Activated T-cell treated with anti-CD3 and anti-CD28 coated beads, Interleukin-2, amount 50 U/mL, for 24 hours (primary cell): ENCODE measurements around the gene PDE4B.
A peak's percentile ranks its signal among the peaks of the same experiment; 100 is the strongest.
"Not testable (repeated sequence)": the region's sequence is repeated elsewhere in the genome, so short reads cannot be mapped to it uniquely, and the experiment has no call there.

ENCODE experiments used
- DNase-seq: peaks from one replicate; pipeline ENCODE4 v3.0.0-alpha.2; 2020
- H3K27ac Mint-ChIP-seq: 2 replicates; pipeline ENCODE4 v1.8.0; 2020; ENCODE audit warnings: mild to moderate bottlenecking, mixed read lengths
- H3K27me3 Mint-ChIP-seq: 2 replicates; pipeline ENCODE4 v1.8.0; 2020; ENCODE audit warnings: mixed read lengths
- H3K36me3 Mint-ChIP-seq: 2 replicates; pipeline ENCODE4 v1.8.0; 2020; ENCODE audit warnings: low read depth, mixed read lengths
- H3K4me1 Mint-ChIP-seq: 2 replicates; pipeline ENCODE4 v1.8.0; 2020; ENCODE audit warnings: low read depth, mixed read lengths
- H3K4me3 Mint-ChIP-seq: 2 replicates; pipeline ENCODE4 v1.8.0; 2020; ENCODE audit warnings: mild to moderate bottlenecking, moderate library complexity, mixed read lengths
- H3K9me3 Mint-ChIP-seq: 2 replicates; pipeline ENCODE4 v1.8.0; 2020; ENCODE audit warnings: mixed read lengths

PDE4B gene

GRCh38 chr1:66132324-66132723 lies 339.6 kb downstream of the PDE4B start:
- Mint-ChIP-seq H3K27ac (no peak overlapping the region), H3K27me3 (peaks cover 24% of the 10 kb centered on the region), H3K4me3 (no peak overlapping the region), H3K9me3 (peaks cover 7% of the 10 kb centered on the region), H3K36me3 (no peaks in the 10 kb centered on the region), H3K4me1 (peaks cover 18% of the 10 kb centered on the region)
- DNase-seq, result no peak

GRCh38 chr1:66134004-66134403 lies 341.3 kb downstream of the PDE4B start:
- no peak overlapping the region for H3K27ac Mint-ChIP-seq
- H3K36me3 Mint-ChIP-seq, result no peaks in the 10 kb centered on the region
- H3K4me1 Mint-ChIP-seq, result peaks cover 13% of the 10 kb centered on the region
- peaks cover 24% of the 10 kb centered on the region for H3K27me3 Mint-ChIP-seq
- H3K4me3 Mint-ChIP-seq, result no peak overlapping the region
- H3K9me3 Mint-ChIP-seq, result peaks cover 4% of the 10 kb centered on the region
- DNase-seq, result no peak

DNA sequence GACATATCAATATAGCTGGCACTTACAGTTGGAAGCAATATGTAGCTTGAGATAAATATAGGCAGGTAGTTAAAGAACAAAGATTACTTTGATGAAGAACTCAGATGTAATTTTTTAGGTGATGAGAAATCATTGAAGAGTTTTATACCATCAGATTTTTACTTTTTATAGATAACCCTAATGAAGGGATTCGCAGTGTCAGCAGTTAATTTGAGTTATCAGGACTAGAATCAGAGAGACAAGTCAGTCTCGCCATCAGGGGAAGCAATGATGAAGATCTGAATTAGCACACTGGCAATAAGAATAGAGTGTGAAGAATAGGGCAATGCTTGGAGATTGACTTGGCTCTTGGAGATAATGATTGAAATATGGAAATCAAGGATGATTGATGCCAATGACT lies 342.5 kb downstream of the PDE4B start:
- Mint-ChIP-seq H3K27ac (no peak overlapping the region), H3K9me3 (peaks cover 4% of the 10 kb centered on the region), H3K4me3 (no peak overlapping the region), H3K4me1 (peaks cover 10% of the 10 kb centered on the region), H3K36me3 (no peaks in the 10 kb centered on the region), H3K27me3 (peaks cover 24% of the 10 kb centered on the region)
- no peak for DNase-seq

- not testable (repeated sequence) for DNase-seq, H3K4me3 Mint-ChIP-seq, H3K27ac Mint-ChIP-seq, H3K36me3 Mint-ChIP-seq, H3K9me3 Mint-ChIP-seq
- Mint-ChIP-seq H3K4me1 (peaks cover 10% of the 10 kb centered on the region), H3K27me3 (peaks cover 19% of the 10 kb centered on the region)
Observed at GRCh38 chr1:66136423-66136822, 343.7 kb downstream of the PDE4B start.

- peaks cover 19% of the 10 kb centered on the region for H3K27me3 Mint-ChIP-seq
- DNase-seq, result no peak
- H3K4me1 Mint-ChIP-seq, result peaks cover 10% of the 10 kb centered on the region
- H3K36me3 Mint-ChIP-seq, result no peaks in the 10 kb centered on the region
- no peak overlapping the region for H3K4me3 Mint-ChIP-seq
- no peaks in the 10 kb centered on the region for H3K9me3 Mint-ChIP-seq
- H3K27ac Mint-ChIP-seq, result peak overlapping the region; percentile 1
Observed at GRCh38 chr1:66137235-66137634, 344.5 kb downstream of the PDE4B start.

DNA sequence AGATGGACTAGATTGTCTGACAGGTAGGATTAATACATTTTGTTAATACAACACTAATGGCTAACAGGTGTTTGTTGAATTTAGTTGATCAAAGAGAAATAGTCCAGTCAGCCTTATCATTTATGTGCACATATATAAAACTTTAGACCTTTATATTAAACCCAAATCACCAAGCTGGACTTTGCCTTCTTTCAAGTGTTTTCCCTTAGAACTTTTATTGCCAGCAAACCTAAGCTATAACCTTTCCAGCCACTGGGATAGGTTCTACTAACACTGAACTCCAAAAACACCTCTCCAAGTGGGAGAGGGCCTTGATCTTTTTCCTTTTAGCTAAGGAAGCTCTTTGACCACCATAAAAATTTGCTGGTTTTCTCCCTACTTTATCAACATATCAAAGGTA lies 345.9 kb downstream of the PDE4B start:
- no peak overlapping the region for H3K27ac Mint-ChIP-seq
- H3K27me3 Mint-ChIP-seq, result peaks cover 22% of the 10 kb centered on the region
- no peak overlapping the region for H3K4me3 Mint-ChIP-seq
- no peaks in the 10 kb centered on the region for H3K9me3 Mint-ChIP-seq
- no peaks in the 10 kb centered on the region for H3K36me3 Mint-ChIP-seq
- DNase-seq, result no peak
- peaks cover 10% of the 10 kb centered on the region for H3K4me1 Mint-ChIP-seq

DNA sequence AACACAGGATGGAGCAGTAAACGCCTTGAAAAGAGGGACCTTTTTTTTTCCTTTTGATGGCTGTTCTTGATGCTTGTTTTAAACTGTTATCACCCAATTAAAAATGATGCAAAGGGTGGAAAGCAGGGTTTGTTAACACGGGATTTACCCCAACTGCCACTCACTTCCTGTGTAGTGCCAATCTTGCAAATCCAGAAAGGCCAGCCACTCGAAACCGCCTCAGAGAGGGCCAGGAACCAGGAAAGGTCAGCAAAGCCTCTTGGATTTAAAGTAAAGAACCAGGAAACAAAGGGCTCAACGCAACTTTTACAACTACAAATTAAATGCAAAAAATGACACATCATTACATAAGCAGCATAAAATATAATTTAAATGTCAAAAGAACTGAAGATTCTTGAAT lies 347.4 kb downstream of the PDE4B start:
- H3K9me3 Mint-ChIP-seq, result no peaks in the 10 kb centered on the region
- no peak overlapping the region for H3K27ac Mint-ChIP-seq
- H3K4me3 Mint-ChIP-seq, result no peak overlapping the region
- no peaks in the 10 kb centered on the region for H3K36me3 Mint-ChIP-seq
- H3K4me1 Mint-ChIP-seq, result peaks cover 10% of the 10 kb centered on the region
- DNase-seq, result no peak
- H3K27me3 Mint-ChIP-seq, result peaks cover 17% of the 10 kb centered on the region

- no peak overlapping the region for H3K27ac Mint-ChIP-seq
- peaks cover 9% of the 10 kb centered on the region for H3K27me3 Mint-ChIP-seq
- H3K36me3 Mint-ChIP-seq, result no peaks in the 10 kb centered on the region
- H3K4me1 Mint-ChIP-seq, result no peaks in the 10 kb centered on the region
- no peak overlapping the region for H3K4me3 Mint-ChIP-seq
- H3K9me3 Mint-ChIP-seq, result no peaks in the 10 kb centered on the region
- no peak for DNase-seq
Observed at GRCh38 chr1:66143651-66144050, 351.0 kb downstream of the PDE4B start.

DNA sequence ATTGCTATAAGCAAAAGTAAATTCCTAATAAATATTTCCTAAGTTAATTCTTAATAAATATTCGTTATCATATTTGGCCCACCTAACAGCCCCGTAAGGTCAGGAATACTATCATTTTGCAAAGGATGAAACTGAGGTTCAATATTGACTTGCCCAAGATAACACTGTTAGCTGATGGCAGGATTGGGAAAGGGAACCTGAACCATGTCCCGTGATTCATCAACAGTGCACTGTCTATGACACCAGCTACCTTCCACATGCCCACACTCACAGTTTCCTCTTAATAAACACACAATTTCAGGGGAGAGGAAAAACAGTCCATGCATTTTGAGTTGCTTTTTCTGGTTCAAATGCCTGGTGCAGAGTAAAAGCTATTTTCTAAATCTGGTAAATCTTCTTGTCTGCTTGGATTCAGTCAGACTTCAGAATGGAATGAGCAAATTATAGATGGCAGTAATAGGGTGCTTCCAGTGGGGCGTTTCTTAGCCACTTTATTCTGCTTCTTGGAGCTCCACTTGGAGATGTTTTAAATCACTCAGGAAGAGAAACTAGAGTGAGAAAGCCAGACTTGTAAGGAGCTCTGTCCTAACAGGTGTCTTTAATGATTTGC lies 354.6 kb downstream of the PDE4B start:
- H3K36me3 Mint-ChIP-seq, result no peaks in the 10 kb centered on the region
- H3K4me1 Mint-ChIP-seq, result no peaks in the 10 kb centered on the region
- H3K27ac Mint-ChIP-seq, result no peak overlapping the region
- no peak for DNase-seq
- H3K4me3 Mint-ChIP-seq, result no peak overlapping the region
- H3K9me3 Mint-ChIP-seq, result no peaks in the 10 kb centered on the region
- peaks cover 21% of the 10 kb centered on the region for H3K27me3 Mint-ChIP-seq

DNA sequence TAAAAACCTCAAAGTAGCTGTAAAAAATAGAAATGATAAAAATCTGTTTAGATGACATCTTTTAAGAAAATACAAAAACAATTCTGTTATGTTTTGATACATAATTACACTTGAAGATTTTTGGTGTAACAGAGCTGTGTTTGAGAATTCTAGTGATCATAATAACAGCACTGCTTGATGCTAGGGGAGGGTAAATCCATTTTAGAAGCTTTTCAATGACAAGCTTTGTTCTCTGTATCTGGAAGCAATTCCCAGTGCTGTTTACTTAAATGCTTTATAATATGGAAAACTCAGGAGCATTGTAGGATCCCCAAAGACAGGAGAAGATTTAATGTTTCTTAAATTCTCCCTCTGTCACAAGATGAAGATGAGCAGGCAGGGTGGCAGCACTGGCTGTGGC lies 359.3 kb downstream of the PDE4B start:
- Mint-ChIP-seq H3K36me3 (no peaks in the 10 kb centered on the region), H3K4me3 (no peak overlapping the region), H3K4me1 (no peaks in the 10 kb centered on the region)

DNA sequence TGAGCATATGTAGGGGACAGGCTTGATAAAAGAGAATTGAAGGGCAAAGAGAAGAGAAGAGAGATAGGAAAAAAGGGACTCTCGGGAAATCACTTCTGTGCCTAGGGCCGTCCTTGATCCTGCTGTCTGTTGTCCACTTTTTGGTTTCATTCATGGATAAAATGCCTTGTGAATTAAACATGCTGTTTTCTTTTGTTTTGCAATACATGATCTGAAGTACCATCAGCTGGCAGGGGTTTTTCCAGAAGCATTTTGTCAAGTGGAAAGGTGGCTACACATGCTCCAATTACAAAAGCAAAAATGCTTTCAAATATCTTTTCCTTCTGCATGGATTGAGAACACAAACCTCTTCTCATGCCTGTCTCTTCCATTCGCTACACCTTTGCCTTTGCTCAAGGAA lies 361.7 kb downstream of the PDE4B start:
- Mint-ChIP-seq H3K4me3 (no peak overlapping the region), H3K27ac (no peak overlapping the region), H3K4me1 (no peaks in the 10 kb centered on the region), H3K27me3 (peaks cover 42% of the 10 kb centered on the region), H3K9me3 (no peaks in the 10 kb centered on the region), H3K36me3 (no peaks in the 10 kb centered on the region)
- DNase-seq, result no peak

More for the DNA sequence above, 359.3 kb downstream of the PDE4B start:
- Mint-ChIP-seq H3K27me3 (peaks cover 38% of the 10 kb centered on the region), H3K9me3 (no peaks in the 10 kb centered on the region), H3K27ac (no peak overlapping the region)
- DNase-seq, result no peak

DNA sequence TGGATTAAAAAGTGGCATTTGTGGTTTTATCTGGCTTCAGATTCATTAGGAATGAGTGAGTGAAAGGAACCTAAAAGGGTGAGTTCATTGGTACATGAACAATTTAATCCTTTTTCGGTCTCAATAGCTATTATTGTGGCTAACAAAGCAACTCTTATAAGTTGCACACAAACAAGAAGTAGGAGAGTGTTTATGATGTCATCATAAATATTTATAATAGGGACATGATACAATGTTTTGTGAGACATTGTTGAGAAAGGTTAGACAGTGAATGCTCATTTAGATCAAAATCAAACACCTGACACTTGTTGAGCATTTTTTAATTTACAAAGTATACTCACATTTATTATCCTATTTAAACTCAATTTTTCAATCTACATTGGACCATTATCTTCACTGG lies 363.4 kb downstream of the PDE4B start:
- no peak for DNase-seq
- Mint-ChIP-seq H3K9me3 (no peaks in the 10 kb centered on the region), H3K27me3 (peaks cover 49% of the 10 kb centered on the region), H3K27ac (no peak overlapping the region), H3K4me3 (no peak overlapping the region), H3K36me3 (no peaks in the 10 kb centered on the region), H3K4me1 (no peaks in the 10 kb centered on the region)

GRCh38 chr1:66159800-66160199 lies 367.1 kb downstream of the PDE4B start:
- peaks cover 28% of the 10 kb centered on the region for H3K27me3 Mint-ChIP-seq
- H3K4me3 Mint-ChIP-seq, result no peak overlapping the region
- no peak overlapping the region for H3K27ac Mint-ChIP-seq
- no peak for DNase-seq
- no peaks in the 10 kb centered on the region for H3K4me1 Mint-ChIP-seq
- H3K9me3 Mint-ChIP-seq, result no peaks in the 10 kb centered on the region
- no peaks in the 10 kb centered on the region for H3K36me3 Mint-ChIP-seq

- Mint-ChIP-seq H3K36me3 (no peaks in the 10 kb centered on the region), H3K27ac (no peak overlapping the region), H3K9me3 (no peaks in the 10 kb centered on the region), H3K27me3 (peaks cover 28% of the 10 kb centered on the region), H3K4me3 (no peak overlapping the region), H3K4me1 (no peaks in the 10 kb centered on the region)
- no peak for DNase-seq
Observed at GRCh38 chr1:66160719-66161118, 368.0 kb downstream of the PDE4B start.

- H3K4me3 Mint-ChIP-seq, result no peak overlapping the region
- H3K36me3 Mint-ChIP-seq, result no peaks in the 10 kb centered on the region
- H3K27ac Mint-ChIP-seq, result no peak overlapping the region
- H3K4me1 Mint-ChIP-seq, result peaks cover 19% of the 10 kb centered on the region
- peaks cover 16% of the 10 kb centered on the region for H3K27me3 Mint-ChIP-seq
- DNase-seq, result no peak
- H3K9me3 Mint-ChIP-seq, result no peaks in the 10 kb centered on the region
Observed at GRCh38 chr1:66166753-66167152, 374.1 kb downstream of the PDE4B start.

GRCh38 chr1:66167267-66167666 lies 374.6 kb downstream of the PDE4B start:
- Mint-ChIP-seq H3K27me3 (peaks cover 14% of the 10 kb centered on the region), H3K4me1 (peaks cover 19% of the 10 kb centered on the region), H3K4me3 (no peak overlapping the region), H3K27ac (no peak overlapping the region), H3K9me3 (no peaks in the 10 kb centered on the region), H3K36me3 (no peaks in the 10 kb centered on the region)
- no peak for DNase-seq
